ENCODE measurements around the gene ZNF76. TPM values are rescaled to one million over a fixed set of nuclear protein-coding genes. Genes with fewer than 3 reads are reported as not detected.

ZNF76 gene
- total and polyA plus RNA-seq, 2 of the 13 experiments (the other 11 are each of a cell fraction or from before 2014, with no cell fraction given), result 13.2 to 26.4 TPM

- TF ChIP-seq ZNF577 (CRISPR knock-in tag; IDR thresholded peaks at IDR 0.05; ENCODE audit: borderline replicate concordance, low read depth), result no peak
- TF ChIP-seq HNF4A (CRISPR knock-in tag; IDR thresholded peaks at IDR 0.05), result peak; percentile 43
- TF ChIP-seq TBX2 (CRISPR knock-in tag; IDR thresholded peaks at IDR 0.05; ENCODE audit: borderline replicate concordance), result peak; percentile 58; the same call in 1 of the 2 replicates
- no peak for TF ChIP-seq ZNF383 (CRISPR knock-in tag; IDR thresholded peaks at IDR 0.05; ENCODE audit: borderline replicate concordance)
- peak; percentile 51; the same call in 1 of the 2 replicates for TF ChIP-seq ZBTB38 (CRISPR knock-in tag; IDR thresholded peaks at IDR 0.05)
- peak; percentile 88 for TF ChIP-seq SNAPC2 (CRISPR knock-in tag; IDR thresholded peaks at IDR 0.05)
- TF ChIP-seq, protein P1, sequence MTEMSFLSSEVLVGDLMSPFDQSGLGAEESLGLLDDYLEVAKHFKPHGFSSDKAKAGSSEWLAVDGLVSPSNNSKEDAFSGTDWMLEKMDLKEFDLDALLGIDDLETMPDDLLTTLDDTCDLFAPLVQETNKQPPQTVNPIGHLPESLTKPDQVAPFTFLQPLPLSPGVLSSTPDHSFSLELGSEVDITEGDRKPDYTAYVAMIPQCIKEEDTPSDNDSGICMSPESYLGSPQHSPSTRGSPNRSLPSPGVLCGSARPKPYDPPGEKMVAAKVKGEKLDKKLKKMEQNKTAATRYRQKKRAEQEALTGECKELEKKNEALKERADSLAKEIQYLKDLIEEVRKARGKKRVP (CRISPR knock-in tag; IDR thresholded peaks at IDR 0.05), result peak in 1 of 2 experiments; percentile 75; a peak in 1 of 4 replicates
- TF ChIP-seq, protein P2, sequence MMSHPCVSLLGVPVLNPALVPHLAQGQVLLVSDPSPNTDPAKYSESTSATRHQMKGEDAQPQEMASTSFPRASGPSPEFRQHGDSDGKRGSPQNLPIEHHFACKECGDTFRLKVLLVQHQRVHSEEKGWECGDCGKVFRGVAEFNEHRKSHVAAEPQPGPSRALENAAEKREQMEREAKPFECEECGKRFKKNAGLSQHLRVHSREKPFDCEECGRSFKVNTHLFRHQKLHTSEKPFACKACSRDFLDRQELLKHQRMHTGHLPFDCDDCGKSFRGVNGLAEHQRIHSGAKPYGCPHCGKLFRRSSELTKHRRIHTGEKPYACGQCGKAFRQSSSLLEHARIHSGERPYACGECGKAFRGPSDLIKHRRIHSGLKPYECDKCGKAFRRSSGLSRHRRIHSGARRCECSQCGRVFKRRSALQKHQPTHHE (CRISPR knock-in tag; IDR thresholded peaks at IDR 0.05; ENCODE audit: borderline replicate concordance), result 0 out of 2 replicates have a peak, but pooled peaks have one; percentile 35
- TF ChIP-seq ZNF503 (CRISPR knock-in tag; IDR thresholded peaks at IDR 0.05), result peak; percentile 26; the same call in 1 of the 2 replicates
- TF ChIP-seq CEBPB (IDR thresholded peaks at IDR 0.05; ENCODE audit: borderline replicate concordance, low read depth, low read length), result no peak
- no peak for TF ChIP-seq ZNF17 (CRISPR knock-in tag; IDR thresholded peaks at IDR 0.05)
- TF ChIP-seq ZNF280B (CRISPR knock-in tag; IDR thresholded peaks at IDR 0.05; ENCODE audit: borderline replicate concordance), result peak; percentile 84; the same call in 1 of the 2 replicates
- TF ChIP-seq KLF16 (CRISPR knock-in tag; IDR thresholded peaks at IDR 0.05), result peak in 1 of 2 experiments; percentile 86; a peak in 2 of 4 replicates
- TF ChIP-seq STAT5B (CRISPR knock-in tag; IDR thresholded peaks at IDR 0.05), result no peak; the same call in 1 of the 2 replicates
- TF ChIP-seq NFYB (CRISPR knock-in tag; IDR thresholded peaks at IDR 0.05), result peak; percentile 76
- no peak for TF ChIP-seq ZNF549 (CRISPR knock-in tag; IDR thresholded peaks at IDR 0.05)
- no peak; the same call in 1 of the 2 replicates for TF ChIP-seq KLF15 (CRISPR knock-in tag; IDR thresholded peaks at IDR 0.05; ENCODE audit: borderline replicate concordance)
- TF ChIP-seq NFKB2 (CRISPR knock-in tag; IDR thresholded peaks at IDR 0.05; ENCODE audit: borderline replicate concordance), result peak; percentile 74; the same call in 1 of the 2 replicates
- no peak for TF ChIP-seq RFX3 (CRISPR knock-in tag; IDR thresholded peaks at IDR 0.05)
- TF ChIP-seq HNRNPUL1 (IDR thresholded peaks at IDR 0.05; ENCODE audit: low read depth, low read length), result no peak
- TF ChIP-seq ZSCAN30 (CRISPR knock-in tag; IDR thresholded peaks at IDR 0.05), result no peak
These were observed 82.9 kb downstream of the ZNF76 start, which contains the start of gene PPARD (continued) for GRCh38 chr6:35342258-35343091.
